CD4-positive, alpha-beta T cell treated with Interleukin-6 at 100 ng/mL for 8 hours (primary cell): ENCODE results near the gene DIP2B.

Experiments used
- DNase-seq: peaks from one replicate; pipeline ENCODE4 v3.0.0-alpha.2; 2020; ENCODE audit warnings: mixed read lengths, low spot score

Gene DIP2B

DNA sequence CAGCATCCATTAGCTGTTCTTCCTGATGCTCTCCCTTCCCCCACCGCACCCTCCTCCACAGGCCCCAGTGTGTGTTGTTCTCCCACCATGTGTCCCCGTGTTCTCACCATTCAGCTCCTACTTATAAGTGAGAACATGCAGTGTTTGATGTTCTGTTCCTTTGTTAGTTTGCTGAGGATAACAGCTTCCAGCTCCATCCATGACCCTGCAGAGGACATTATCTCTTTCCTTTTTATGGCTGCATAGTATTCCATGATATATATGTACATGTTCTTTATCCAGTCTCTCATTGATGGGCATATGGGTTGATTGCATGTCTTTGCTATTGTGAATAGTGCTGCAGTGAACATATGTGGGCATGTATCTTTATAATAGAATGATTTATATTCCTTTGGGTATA is 268.1 kb downstream of the DIP2B start:
- DNase-seq, result no peak

DNA sequence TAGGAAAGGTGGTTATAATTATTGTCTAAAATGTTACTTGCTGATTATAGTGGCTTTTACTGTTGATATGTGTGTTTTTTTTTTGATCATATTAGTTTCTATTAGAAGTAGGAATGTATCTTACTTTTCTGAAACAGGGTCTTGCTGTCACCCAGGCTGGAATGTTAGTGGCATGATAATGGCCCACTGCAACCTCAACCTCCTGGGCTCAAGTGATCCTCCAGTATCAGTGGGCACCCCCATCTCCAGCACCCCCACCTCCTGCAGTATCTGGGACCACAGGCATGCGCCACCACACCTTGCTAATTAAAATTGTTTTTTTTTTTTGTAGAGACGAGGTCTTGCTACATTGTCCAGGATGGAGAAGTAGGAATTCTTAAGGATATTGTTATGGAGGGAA is 270.5 kb downstream of the DIP2B start:
- no peak for DNase-seq

DNA sequence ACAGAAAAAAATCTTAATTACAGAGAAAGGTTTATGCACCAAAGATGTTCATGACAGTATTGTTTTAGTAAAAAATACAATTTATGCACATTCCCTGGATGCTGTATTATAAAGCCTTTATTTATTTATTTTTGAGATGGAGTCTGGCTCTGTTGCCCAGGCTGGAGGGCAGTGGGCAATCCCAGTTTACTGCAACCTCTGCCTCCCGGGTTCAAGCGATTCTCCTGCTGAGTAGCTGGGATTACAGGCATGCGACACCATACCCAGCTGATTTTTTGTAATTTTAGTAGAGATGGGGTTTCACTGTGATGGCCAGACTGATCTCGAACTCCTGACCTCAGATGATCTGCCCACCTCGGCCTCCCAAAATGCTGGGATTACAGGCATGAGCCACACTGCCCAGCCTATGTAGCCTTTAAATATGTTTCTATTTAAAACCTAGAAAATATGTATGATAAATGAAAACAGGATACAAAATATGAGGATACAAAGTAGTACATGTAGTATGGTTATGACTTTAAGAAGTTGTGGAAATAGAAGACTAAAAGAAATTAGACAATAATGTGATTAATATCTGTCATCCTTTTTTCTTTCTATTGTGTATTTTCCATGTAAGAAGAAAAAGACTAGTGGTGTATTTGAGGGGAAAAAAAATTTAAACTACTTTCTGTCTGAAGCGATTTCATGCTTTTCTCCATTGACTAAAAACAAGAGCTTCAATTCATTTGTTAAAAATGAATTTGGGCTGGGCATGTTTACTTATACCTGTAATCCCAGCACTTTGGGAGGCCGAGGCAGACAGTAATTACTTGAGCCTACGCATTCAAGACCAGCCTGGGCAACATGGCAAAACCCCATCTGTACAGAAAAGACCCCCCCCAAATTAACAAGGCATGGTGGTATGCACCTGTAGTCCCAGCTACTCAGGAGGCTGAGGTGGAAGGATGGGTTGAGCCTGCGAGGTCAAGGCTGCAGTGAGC is 272.3 kb downstream of the DIP2B start:
- no peak for DNase-seq

DNA sequence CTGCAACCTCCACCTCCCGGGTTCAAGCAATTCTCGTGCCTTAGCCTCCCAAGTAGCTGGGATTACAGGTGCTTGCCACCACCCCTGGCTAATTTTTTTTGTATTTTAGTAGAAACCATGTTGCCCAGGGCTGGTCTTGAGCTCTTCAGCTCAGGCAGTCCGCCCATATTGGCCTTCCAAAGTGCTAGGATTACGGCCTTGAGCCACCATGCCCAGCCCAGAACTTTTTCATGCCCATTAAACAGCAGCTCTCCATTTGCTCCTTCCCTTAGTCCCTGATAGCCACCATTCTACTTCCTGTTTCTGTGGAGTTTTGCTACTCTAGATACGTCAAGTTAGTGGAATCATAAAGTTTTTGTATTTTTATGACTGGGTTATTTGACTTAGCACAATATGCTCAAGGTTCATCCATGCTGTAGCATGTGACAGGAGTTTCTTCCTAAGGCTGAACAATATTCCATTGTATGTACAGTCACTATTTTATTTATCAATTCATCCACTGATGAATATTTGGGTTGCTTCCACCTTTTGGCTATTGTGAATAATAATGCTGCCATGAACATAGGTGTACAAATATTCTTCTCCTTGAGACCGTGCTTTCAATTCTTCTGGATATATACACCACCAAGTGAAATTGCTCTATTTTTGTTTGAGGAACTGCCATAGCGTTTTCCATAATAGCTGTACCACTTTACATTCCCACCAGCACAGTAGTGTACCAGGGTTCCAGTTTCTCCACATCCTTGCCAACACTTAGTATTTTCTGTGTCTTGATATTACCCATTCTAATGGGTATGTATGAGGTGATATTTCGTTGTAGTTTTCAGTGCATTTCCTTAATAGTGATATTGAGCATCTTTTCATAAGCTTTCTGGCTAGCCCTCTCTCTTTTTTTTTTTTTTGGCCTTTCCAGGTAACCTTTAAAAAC is 274.1 kb downstream of the DIP2B start:
- no peak for DNase-seq

DNA sequence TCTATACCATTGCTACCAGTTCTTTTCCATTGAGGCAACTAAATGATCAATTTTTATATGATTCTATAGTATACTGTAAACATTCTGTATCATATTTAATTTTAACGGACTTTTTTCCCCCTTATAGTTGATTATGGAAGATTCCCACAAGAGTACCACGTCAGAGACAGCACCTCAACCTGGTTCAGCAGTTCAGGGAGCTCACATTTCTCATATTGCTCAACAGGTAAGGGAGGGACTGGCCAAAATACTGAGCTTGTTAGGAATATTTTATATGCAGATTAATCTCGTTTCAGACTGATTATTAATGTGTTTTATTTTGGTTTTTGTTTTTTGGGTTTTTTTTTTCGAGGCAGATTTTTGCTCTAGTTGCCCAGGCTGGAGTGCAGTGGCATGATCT is 275.2 kb downstream of the DIP2B start:
- DNase-seq, result no peak

DNA sequence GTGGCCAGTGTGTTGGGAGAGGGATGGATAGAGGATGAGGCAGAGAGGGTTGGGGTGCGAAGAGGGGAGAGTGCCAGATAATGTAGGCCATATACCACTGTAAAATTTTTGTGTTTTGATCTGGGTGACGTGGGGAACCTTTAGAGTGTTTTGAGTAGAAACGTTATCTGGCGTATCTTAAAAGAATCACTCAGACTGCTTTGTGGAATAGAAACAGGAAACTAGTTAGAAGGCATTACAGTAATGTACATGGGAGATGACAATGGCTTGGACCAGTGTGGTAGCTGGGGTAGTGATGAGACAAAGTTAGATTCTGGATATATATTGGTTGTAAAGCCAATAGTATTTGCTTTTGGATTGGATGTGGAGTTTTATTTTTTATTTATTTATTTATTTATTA is 279.7 kb downstream of the DIP2B start:
- DNase-seq, result no peak

DNA sequence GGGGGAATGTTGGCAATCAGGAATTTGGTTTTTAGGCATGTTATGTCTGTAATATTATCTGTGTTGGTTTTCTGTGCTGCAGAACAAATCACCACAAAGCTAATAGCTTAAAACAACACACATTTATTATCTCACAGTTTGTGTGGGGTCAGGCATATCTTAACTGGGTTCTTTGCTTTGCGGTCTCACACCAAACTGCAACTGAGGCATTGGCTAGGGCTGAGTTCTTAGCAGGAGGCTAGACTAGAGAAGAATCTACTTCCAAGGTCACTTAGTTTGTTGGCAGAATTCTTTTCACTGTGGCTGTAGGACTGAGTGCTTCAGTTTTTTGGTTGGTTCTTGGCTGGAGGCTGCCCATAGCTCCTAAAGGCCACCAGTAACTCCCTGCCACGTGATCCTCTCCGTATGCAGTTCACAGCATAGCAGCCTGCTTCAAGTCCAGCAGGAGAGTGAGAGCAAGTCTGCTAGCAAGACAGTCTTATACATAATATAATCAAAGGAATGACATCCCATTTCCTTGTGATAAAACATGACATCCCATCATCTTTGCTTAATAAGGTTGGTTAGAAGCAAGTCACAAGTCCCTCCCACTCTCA is 280.7 kb downstream of the DIP2B start:
- DNase-seq, result no peak

DNA sequence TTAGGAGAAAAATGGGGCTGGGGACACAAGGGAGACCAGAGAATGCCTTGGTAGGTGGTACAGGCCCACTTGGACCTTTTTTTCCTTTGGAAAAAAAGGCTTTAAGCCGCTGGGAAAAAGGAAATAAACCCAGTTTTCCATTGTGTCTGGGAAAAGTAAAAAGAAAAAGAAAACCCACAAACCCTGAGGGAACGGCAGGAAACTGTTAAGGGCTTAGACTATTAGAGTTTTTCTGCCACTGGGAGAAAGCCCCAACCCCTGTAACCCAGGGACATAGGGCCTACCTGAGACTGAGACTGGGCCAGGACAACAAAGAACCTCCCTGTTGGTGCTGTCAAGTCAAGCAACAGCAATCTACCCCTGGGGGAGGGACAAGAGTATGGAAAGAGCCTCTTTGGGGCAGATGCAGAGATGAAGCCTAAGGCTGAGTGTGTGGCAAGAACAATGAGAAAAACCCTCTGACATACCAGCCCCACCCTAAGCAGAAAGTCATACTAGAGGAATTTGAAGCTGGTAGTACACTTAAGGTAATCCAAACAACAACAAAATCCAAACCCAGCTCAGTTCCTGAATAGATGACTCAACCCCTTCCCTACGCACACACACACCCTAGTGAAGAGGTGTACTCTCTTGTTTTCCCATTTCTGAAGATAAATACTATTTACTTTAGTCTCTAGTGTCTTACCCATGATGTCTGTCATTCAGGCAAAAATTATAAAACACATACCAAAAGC is 281.9 kb downstream of the DIP2B start:
- no peak for DNase-seq

DNA sequence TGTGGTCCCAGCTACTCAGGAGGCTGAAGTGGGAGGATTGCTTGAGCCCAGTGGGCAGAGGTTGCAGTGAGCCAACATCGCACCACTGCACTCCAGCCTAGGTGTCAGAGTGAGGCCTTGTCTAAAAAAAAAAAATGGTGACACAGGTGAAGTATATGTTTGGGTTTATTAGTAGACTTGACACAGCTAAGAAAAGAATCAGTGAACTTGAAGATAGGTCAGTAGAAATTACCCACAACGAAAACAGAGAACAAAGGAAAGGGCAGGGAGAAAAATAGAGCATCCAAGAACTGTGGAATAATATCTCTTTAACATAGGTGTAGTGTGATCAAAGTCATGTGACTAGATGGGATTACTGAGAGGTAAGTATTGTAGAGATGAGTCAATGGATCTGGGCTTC is 282.8 kb downstream of the DIP2B start:
- DNase-seq, result no peak

DNA sequence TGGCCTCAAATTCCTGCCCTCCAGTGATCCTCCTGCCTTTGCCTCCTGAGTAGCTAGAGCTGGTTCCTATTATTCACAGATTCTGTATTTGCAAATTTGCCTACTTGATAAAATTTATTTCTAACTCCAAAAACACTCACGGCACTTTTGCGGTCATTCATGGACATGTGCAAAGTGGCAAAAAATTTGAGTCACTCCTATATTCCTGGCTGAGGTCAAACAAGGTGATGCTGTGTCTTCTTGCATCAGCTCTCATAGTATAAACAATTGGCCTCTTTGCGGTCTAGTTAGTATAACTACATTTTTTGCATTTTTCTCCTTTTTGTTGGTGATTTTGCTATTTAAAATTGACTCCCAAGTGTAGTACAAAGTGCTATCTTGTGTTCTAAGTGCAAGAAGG is 283.8 kb downstream of the DIP2B start:
- no peak for DNase-seq

DNA sequence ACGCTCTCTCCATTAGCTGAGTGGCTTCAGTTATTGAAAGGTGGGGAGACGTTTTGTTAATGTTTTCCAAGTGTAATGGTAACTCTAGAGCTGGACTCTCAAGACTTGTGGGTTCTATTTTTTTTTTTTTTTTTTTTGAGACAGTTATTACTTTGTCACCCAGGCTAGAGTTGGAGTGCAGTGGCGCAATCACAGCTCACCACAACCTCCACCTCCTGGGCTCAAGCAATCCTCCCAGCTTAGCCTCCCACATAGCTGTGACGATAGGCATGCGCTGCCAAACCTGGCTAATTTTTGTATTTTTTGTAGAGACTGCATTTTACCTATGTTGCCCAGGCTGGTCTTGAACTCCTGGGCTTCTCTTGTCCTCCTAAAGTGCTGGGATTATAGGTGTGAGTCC is 285.3 kb downstream of the DIP2B start:
- DNase-seq, result no peak
